ENCODE results near the gene ANKRD17.

The ANKRD17 gene

DNA sequence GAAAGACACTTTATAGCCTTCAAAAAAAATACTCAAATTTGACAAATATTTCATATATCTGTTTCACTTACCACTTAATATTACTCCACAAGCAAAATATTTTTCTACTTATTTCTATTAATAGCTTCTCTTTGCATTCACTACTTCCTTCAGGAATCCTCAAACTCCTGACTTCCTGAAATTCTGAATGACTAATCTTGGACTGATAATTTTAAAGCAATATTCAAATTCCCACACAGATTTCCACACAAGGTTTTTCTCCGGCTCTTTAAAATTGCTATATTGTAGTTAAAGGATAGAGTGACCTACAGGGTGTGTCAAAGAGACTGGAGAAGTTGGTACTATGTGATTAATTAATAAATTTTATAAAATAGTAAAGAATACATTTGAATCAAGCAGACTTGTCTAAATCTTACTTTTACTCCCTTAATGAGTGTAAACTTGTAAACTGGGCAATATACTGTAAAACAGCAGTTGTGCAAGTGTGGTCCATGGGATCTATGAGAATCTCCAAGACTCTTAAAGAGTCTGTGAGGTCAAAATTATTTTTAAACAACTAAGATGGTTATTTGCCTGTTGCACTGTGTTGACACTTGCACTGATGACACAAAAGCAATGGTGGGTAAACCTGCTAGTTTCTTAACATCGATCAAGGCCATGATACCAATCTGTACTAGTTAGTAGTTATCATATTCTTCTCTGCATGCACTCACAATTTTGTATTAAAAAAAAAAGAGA lies 44.5 kb downstream of the ANKRD17 start:
- Histone ChIP-seq H4K20me1 (ENCODE audit: insufficient read depth, low read length) (no peaks in the 10 kb centered on the region), H3K4me2 (ENCODE audit: low read length) (no peak overlapping the region)

DNA sequence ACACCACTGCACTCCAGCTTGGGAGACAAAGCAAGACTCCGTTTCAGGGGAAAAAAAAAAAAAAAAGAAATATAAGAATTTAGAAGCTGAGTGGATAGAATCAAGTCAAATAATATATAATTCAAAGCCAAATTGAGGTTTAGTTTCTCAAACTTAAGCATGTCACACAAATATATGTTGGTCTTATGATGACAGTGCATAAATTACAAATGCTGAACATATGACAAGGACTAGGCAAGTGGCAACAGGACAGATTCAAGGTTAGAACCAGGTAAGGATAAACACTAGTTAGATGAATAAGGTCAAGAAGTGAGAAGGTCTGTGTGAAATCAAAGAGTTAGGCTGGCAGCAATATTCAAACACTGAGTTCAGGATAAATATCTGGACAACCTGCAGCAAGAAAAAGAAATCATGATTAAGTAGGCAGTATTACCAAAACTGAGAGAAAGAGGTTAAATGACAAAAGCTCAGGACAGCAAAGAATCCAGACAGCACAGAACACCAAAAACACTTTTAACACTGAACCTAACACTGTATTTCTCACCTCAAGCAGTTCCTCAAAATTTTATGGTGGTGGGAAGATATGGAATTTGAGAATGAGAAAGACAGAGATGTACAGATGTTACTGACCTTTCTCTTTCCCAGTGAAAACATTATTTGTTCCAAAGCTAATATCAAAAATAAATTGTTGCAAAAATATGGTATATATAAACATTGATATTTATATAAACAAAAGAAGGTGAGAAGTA lies 45.4 kb downstream of the ANKRD17 start:
- no peaks in the 10 kb centered on the region; the same call in 1 of the 2 replicates for H3K9me3 ChIP-seq (ENCODE audit: low read length)
- TF ChIP-seq EZH2 (IDR thresholded peaks at IDR 0.05; ENCODE audit: borderline replicate concordance, low read length), result no peak
- TF ChIP-seq CTCF (IDR thresholded peaks at IDR 0.05; ENCODE audit: low read length), result no peak
- no peak overlapping the region for H3K4me2 ChIP-seq (ENCODE audit: low read length)
- H3K27ac ChIP-seq (ENCODE audit: low read depth, low read length, poor library complexity, severe bottlenecking), result no peak overlapping the region
- no peak overlapping the region for H2AFZ ChIP-seq (ENCODE audit: low read length)
- no peaks in the 10 kb centered on the region for H3F3A ChIP-seq (ENCODE audit: insufficient read depth, low read length)
- H3K4me3 ChIP-seq (ENCODE audit: low read depth, low read length, poor library complexity, severe bottlenecking), result no peak overlapping the region
- no peaks in the 10 kb centered on the region for H3K27me3 ChIP-seq (ENCODE audit: insufficient read depth, low read length)
- peaks cover 92% of the 10 kb centered on the region for H3K79me2 ChIP-seq (ENCODE audit: insufficient read depth, low read length)
- peaks cover 84% of the 10 kb centered on the region for H3K36me3 ChIP-seq (ENCODE audit: insufficient read depth, low read length)
- H3K9ac ChIP-seq (ENCODE audit: low read length), result no peak overlapping the region
- no peaks in the 10 kb centered on the region for H4K20me1 ChIP-seq (ENCODE audit: insufficient read depth, low read length)
- no peaks in the 10 kb centered on the region for H3K4me1 ChIP-seq (ENCODE audit: insufficient read depth, low read length, severe bottlenecking)
- no peaks in the 10 kb centered on the region for H3K9me2 ChIP-seq (ENCODE audit: low read depth, low read length)

More for the DNA sequence above, 44.5 kb downstream of the ANKRD17 start:
- H3K36me3 ChIP-seq (ENCODE audit: insufficient read depth, low read length), result peaks cover 76% of the 10 kb centered on the region
- H3K9ac ChIP-seq (ENCODE audit: low read length), result no peak overlapping the region
- H2AFZ ChIP-seq (ENCODE audit: low read length), result no peak overlapping the region
- H3K4me1 ChIP-seq (ENCODE audit: insufficient read depth, low read length, severe bottlenecking), result no peaks in the 10 kb centered on the region
- H3K9me2 ChIP-seq (ENCODE audit: low read depth, low read length), result no peaks in the 10 kb centered on the region
- no peak overlapping the region for H3K4me3 ChIP-seq (ENCODE audit: low read depth, low read length, poor library complexity, severe bottlenecking)
- H3K9me3 ChIP-seq (ENCODE audit: low read length), result no peaks in the 10 kb centered on the region; the same call in 1 of the 2 replicates
- peaks cover 85% of the 10 kb centered on the region for H3K79me2 ChIP-seq (ENCODE audit: insufficient read depth, low read length)
- no peak overlapping the region for H3K27ac ChIP-seq (ENCODE audit: low read depth, low read length, poor library complexity, severe bottlenecking)
- no peaks in the 10 kb centered on the region for H3F3A ChIP-seq (ENCODE audit: insufficient read depth, low read length)
- no peaks in the 10 kb centered on the region for H3K27me3 ChIP-seq (ENCODE audit: insufficient read depth, low read length)
- TF ChIP-seq CTCF (IDR thresholded peaks at IDR 0.05; ENCODE audit: low read length), result no peak
- no peak for TF ChIP-seq EZH2 (IDR thresholded peaks at IDR 0.05; ENCODE audit: borderline replicate concordance, low read length)

DNA sequence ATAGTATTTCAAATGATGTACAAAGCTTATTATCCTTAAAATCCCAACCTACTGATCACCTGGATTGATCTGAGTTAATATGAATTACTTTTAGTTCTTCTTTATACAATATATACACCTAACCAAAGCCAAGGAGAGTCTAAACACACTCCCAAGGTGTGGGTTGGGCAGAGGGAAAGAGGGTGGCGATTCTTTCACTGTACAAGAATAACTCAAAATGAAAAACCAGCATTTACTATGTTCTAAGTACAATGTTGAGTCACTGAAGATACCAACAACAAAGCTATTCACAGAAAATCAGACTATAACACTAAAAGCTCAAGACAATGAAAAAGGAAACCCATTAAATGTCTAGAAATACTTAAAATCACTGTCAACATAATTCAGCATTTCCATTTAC lies 46.6 kb downstream of the ANKRD17 start:
- peaks cover 81% of the 10 kb centered on the region for H3K36me3 ChIP-seq (ENCODE audit: insufficient read depth, low read length)
- H2AFZ ChIP-seq (ENCODE audit: low read length), result no peak overlapping the region
- H3K9ac ChIP-seq (ENCODE audit: low read length), result no peak overlapping the region
- no peaks in the 10 kb centered on the region for H3K9me2 ChIP-seq (ENCODE audit: low read depth, low read length)
- TF ChIP-seq CTCF (IDR thresholded peaks at IDR 0.05; ENCODE audit: low read length) (no peak), EZH2 (IDR thresholded peaks at IDR 0.05; ENCODE audit: borderline replicate concordance, low read length) (no peak)
- no peak overlapping the region for H3K27ac ChIP-seq (ENCODE audit: low read depth, low read length, poor library complexity, severe bottlenecking)
- no peaks in the 10 kb centered on the region for H3F3A ChIP-seq (ENCODE audit: insufficient read depth, low read length)
- H4K20me1 ChIP-seq (ENCODE audit: insufficient read depth, low read length), result no peaks in the 10 kb centered on the region
- no peaks in the 10 kb centered on the region for H3K27me3 ChIP-seq (ENCODE audit: insufficient read depth, low read length)
- H3K4me1 ChIP-seq (ENCODE audit: insufficient read depth, low read length, severe bottlenecking), result no peaks in the 10 kb centered on the region
- peaks cover 3% of the 10 kb centered on the region; the same call in 1 of the 2 replicates for H3K9me3 ChIP-seq (ENCODE audit: low read length)
- no peak overlapping the region for H3K4me2 ChIP-seq (ENCODE audit: low read length)
- peaks cover 90% of the 10 kb centered on the region for H3K79me2 ChIP-seq (ENCODE audit: insufficient read depth, low read length)
- H3K4me3 ChIP-seq (ENCODE audit: low read depth, low read length, poor library complexity, severe bottlenecking), result no peak overlapping the region

Measured in OCI-LY1 (cell line).